ENCODE data around the gene GPR142. TPM values are rescaled to one million over a fixed set of nuclear protein-coding genes. Genes with fewer than 3 reads are reported as not detected.

Gene GPR142
- total and polyA plus RNA-seq, 2 donors (not counting 3 experiments of a cell fraction or from before 2014, with no cell fraction given), result not detected

DNA sequence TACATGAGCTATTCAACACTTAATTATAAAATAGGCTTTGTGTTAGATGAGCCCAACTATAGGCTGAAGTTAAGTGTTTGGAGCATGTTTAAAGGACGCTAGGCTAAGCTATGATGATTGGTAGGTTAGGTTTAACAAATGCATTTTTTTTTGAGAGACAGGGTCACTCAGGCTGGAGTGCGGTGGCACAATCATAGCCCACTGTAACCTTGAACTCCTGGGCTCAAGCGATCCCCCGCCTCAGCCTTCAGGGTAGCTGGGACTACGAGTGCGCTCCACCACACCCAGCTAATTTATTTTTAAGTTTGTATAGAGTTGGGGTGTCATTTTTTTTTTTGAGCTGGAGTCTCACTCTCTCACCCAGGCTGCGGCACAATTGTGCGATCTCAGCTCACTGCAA lies 45.3 kb downstream of the GPR142 start:
- Histone ChIP-seq H3K27ac (ENCODE audit: insufficient read depth, low read depth, low read length) (no peak overlapping the region), H2AFZ (ENCODE audit: low read depth, low read length) (no peak overlapping the region), H3K79me2 (ENCODE audit: control insufficient read depth, insufficient read depth, low read length) (no peaks in the 10 kb centered on the region), H3K9ac (replicated peaks; ENCODE audit: extremely low read depth, insufficient read depth, low read length) (no peak overlapping the region), H3K9me1 (replicated peaks; ENCODE audit: control insufficient read depth, extremely low read depth, insufficient read depth, low read length) (no peaks in the 10 kb centered on the region), H3K9me3 (replicated peaks; ENCODE audit: control insufficient read depth, insufficient read depth, low read length) (no peaks in the 10 kb centered on the region), H4K20me1 (replicated peaks; ENCODE audit: control insufficient read depth, extremely low read depth, insufficient read depth, low read length) (no peaks in the 10 kb centered on the region), H3K27me3 (ENCODE audit: control insufficient read depth in 2 of 2, insufficient read depth in 2 of 2, low read length in 2 of 2) (no peaks in the 10 kb centered on the region), H3K4me2 (ENCODE audit: insufficient read depth, low read length) (no peak overlapping the region), H3K4me3 (replicated peaks in 1 of 3; ENCODE audit: insufficient read depth in 1 of 3, low read depth in 1 of 3, low read length in 3 of 3) (no peak overlapping the region), H3K36me3 (ENCODE audit: control insufficient read depth in 2 of 2, extremely low read depth in 1 of 2, insufficient read depth in 2 of 2, low read length in 2 of 2) (no peaks in the 10 kb centered on the region), H3K4me1 (ENCODE audit: control insufficient read depth, extremely low read depth, insufficient read depth, low read length) (no peaks in the 10 kb centered on the region)
- dilution Hi-C loops (cut with MboI; ENCODE audit: extremely low pct_ligation_motif_present, low sequenced_read_pairs) (no loop called here), intact Hi-C loops (cut with micrococcal nuclease) (no loop called here)
- no peak for DNase-seq (ENCODE audit: low read depth, low spot score)
- TF ChIP-seq MYC (IDR thresholded peaks at IDR 0.05; ENCODE audit: low read depth, low read length) (no peak), POLR2AphosphoS5 (IDR thresholded peaks at IDR 0.05; ENCODE audit: insufficient read depth, low read depth, low read length) (no peak), POLR2A (IDR thresholded peaks at IDR 0.05; ENCODE audit: low read depth, low read length) (no peak), FOS (IDR thresholded peaks at IDR 0.05; ENCODE audit: borderline replicate concordance, insufficient read depth, low read length) (no peak), JUN (IDR thresholded peaks at IDR 0.05; ENCODE audit: borderline replicate concordance, insufficient read depth, insufficient read length, low read depth) (no peak), GATA2 (IDR thresholded peaks at IDR 0.05; ENCODE audit: insufficient read depth, insufficient read length, low read depth, low read length) (no peak), EZH2 (IDR thresholded peaks at IDR 0.05; ENCODE audit: borderline replicate concordance, low read depth, low read length, severe bottlenecking) (no peak)
- TF ChIP-seq, protein P1, sequence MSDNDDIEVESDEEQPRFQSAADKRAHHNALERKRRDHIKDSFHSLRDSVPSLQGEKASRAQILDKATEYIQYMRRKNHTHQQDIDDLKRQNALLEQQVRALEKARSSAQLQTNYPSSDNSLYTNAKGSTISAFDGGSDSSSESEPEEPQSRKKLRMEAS (IDR thresholded peaks at IDR 0.05; ENCODE audit: insufficient read depth, insufficient read length), result no peak
- TF ChIP-seq, protein P2, sequence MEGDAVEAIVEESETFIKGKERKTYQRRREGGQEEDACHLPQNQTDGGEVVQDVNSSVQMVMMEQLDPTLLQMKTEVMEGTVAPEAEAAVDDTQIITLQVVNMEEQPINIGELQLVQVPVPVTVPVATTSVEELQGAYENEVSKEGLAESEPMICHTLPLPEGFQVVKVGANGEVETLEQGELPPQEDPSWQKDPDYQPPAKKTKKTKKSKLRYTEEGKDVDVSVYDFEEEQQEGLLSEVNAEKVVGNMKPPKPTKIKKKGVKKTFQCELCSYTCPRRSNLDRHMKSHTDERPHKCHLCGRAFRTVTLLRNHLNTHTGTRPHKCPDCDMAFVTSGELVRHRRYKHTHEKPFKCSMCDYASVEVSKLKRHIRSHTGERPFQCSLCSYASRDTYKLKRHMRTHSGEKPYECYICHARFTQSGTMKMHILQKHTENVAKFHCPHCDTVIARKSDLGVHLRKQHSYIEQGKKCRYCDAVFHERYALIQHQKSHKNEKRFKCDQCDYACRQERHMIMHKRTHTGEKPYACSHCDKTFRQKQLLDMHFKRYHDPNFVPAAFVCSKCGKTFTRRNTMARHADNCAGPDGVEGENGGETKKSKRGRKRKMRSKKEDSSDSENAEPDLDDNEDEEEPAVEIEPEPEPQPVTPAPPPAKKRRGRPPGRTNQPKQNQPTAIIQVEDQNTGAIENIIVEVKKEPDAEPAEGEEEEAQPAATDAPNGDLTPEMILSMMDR (IDR thresholded peaks at IDR 0.05; ENCODE audit: extremely low read depth in 1 of 2, insufficient read depth in 1 of 2, low read depth in 1 of 2, low read length in 2 of 2), result no peak
- CTCF ChIA-PET, result interaction anchor here (1.2 kb wide), 1 partner anchor 33 kb away, joined by 3 read pairs; no protein-coding TSS in a partner anchor
- FAIRE-seq, result no peak
- BruUV-seq (replicated peaks), result no TSS peak
- POLR2A ChIA-PET, result no interaction called here
